NCI-H510A treated with DMSO at 0.1 percent for 48 hours (cell line): ENCODE data around the gene POLE3.
A peak's percentile ranks its signal among the peaks of the same experiment; 100 is the strongest.
"Not testable (repeated sequence)": the region's sequence is repeated elsewhere in the genome, so short reads cannot be mapped to it uniquely, and the experiment has no call there.

ENCODE experiments used
- DNase-seq: peaks from one replicate; lab custom pipeline; 2025; lab: John Stamatoyannopoulos, UW

POLE3 gene

GRCh38 chr9:113403646-113404045, 6.8 kb downstream of the POLE3 start:
- no peak for DNase-seq

GRCh38 chr9:113401027-113401792, 9.3 kb downstream of the POLE3 start, which contains the start of gene ALAD:
Gene ALAD, minus strand, starts transcription at chr9:113401284. Its CDS starts 7,725 bp downstream, at chr9:113393559.
- peak; percentile 95 for DNase-seq

GRCh38 chr9:113399646-113400200, 10.8 kb downstream of the POLE3 start:
- DNase-seq: peak; percentile 20

GRCh38 chr9:113398796-113399195, 11.7 kb downstream of the POLE3 start:
- no peak for DNase-seq

GRCh38 chr9:113397203-113397631, 13.3 kb downstream of the POLE3 start:
- no peak for DNase-seq

GRCh38 chr9:113395000-113395861, 15.2 kb downstream of the POLE3 start:
- DNase-seq: no peak

- no peak for DNase-seq
These were observed 17.2 kb downstream of the POLE3 start for GRCh38 chr9:113393281-113393680.

GRCh38 chr9:113391917-113392316, 18.6 kb downstream of the POLE3 start:
- no peak for DNase-seq

- DNase-seq: no peak
These were observed 20.1 kb downstream of the POLE3 start for GRCh38 chr9:113390192-113390960.

- DNase-seq: no peak
These were observed 21.0 kb downstream of the POLE3 start for GRCh38 chr9:113389451-113389850.

- DNase-seq: no peak
These were observed 21.6 kb downstream of the POLE3 start for GRCh38 chr9:113388833-113389232.

GRCh38 chr9:113387560-113388230, 22.8 kb downstream of the POLE3 start:
- DNase-seq: no peak

GRCh38 chr9:113386571-113387393, 23.7 kb downstream of the POLE3 start:
- DNase-seq: no peak

- DNase-seq: peak; percentile 16
These were observed 28.5 kb downstream of the POLE3 start for GRCh38 chr9:113381909-113382411.

GRCh38 chr9:113381441-113381840, 29.0 kb downstream of the POLE3 start:
- not testable (repeated sequence) for DNase-seq

- DNase-seq: peak; percentile 5
These were observed 29.6 kb downstream of the POLE3 start for GRCh38 chr9:113380869-113381378.

- DNase-seq: not testable (repeated sequence)
These were observed 30.7 kb downstream of the POLE3 start for GRCh38 chr9:113379829-113380210.

- not testable (repeated sequence) for DNase-seq
These were observed 31.2 kb downstream of the POLE3 start for GRCh38 chr9:113379094-113379828.
